Activated CD8-positive, alpha-beta memory T cell treated with anti-CD3 and anti-CD28 coated beads for 24 hours (primary cell): ENCODE data around the gene SYNE2.

Source experiments
- DNase-seq: peaks from one replicate; pipeline ENCODE4 v3.0.0-alpha.2; 2020

SYNE2 gene

DNA sequence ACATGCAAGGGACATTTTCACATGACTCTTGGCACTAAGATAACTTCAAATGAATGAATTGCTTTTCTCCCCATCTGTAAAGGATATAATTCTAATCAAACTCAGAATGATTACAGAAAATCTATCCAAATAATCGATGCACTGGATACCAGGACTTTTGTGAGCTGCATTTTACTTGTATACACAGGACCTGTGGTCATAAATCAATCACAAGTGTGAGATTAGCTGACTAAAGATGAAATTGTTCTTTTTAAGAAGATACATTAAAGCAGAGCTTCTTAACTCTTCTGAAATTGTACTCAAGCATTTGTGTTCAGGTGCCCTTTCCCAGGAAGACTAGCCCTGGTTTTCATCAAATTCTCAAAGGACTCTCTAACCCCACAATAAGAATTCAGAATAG lies 375.1 kb downstream of the SYNE2 start:
- no peak for DNase-seq

DNA sequence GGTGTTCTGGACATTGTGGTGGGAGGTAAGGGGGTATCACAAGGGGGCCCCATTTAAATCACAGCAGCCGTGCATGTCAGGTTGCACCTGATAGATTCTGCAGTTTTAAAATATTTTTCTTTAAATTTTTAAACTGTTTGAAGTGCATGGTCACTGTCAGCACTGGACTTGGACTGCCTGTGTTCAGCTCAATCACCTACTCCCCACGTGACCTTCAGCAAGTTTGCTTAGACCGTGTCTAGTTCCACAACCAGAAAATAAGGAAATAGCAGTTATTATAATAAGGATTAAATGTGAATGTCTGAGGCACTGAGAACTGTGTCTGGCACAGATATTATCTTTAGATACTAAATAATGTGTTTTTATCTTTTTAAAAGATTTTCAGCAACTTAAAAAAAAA lies 376.7 kb downstream of the SYNE2 start:
- DNase-seq: no peak

GRCh38 chr14:64232095-64232838 lies 379.5 kb downstream of the SYNE2 start:
- DNase-seq: peak; percentile 51

DNA sequence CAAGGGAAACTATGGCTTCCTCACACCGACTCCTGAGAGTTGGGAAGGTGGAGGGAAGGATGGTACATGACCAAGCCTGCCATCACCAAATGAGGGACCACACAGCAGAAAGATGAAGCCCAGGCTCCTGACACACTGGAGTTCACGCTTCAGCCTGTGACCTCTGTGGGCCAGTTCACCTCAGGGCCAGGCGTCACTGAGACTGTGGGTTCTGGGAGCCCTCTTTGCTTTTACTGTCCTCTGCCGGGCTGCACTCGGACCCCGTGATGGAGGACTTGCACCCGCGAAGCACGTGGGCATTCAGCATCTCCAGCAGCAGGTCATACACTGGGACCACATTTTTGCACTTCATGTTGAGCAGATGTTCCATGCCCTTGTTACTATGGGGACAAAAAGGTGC lies 380.1 kb downstream of the SYNE2 start:
- DNase-seq: no peak

- DNase-seq: no peak
Measured at GRCh38 chr14:64233531-64234190, 380.9 kb downstream of the SYNE2 start.

DNA sequence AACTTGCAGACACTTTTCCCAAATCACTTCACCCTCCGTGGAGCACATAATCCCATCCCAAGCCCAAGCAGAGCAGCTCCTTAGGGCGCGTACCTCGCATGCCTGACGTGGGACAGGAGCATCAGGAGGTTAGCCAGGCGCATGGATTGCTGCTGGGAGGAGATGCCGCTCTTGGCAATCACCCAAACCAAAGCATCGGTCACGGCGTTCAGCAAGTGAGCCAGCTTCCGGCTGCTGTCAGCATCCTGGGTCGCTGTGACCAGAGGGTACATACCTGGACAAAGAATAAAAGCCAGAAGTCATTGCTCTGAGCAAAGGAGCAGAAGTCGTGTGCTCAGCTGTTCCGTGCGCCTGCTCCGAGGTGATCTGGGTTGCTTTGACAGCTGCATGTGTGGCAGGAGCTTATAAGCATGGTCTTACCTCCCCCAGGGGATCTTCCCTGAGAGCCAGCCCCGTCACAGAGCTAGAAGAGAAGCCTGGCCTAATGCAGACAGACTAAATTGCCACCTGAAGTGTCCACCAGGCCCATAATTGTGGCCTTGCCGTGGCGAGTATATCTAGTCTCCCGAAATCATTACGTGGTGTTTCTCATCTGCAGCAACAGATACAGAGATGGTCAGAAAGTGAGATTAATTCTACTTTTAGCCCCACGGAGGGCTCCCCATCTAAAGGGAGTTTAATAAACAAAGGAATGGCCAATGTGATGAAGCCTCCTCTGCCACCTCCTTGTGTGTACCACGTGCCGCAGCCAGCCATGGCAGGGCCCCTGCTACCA lies 382.3 kb downstream of the SYNE2 start:
- DNase-seq: peak; percentile 44

- peak; percentile 53 for DNase-seq
Measured at GRCh38 chr14:64235652-64236640, 383.1 kb downstream of the SYNE2 start.

DNA sequence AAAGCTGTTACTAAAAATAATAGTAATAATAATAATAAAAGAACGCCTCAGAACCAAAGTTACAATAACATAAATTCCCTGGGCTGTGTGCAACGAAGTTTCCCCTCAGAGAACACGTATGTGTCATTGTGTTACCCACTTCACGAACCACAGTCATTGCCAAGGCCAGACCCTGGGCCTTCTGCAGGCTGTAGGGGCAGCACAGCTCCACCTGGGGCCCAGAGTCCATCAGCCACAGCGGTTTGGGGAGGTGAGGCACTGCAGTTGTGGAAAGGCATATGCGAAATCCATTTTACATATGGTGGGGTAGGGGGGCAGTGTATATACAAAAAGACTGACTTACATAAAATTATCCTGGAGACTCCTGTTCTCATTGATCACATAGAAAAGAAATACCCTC lies 385.2 kb downstream of the SYNE2 start:
- DNase-seq: peak; percentile 19

DNA sequence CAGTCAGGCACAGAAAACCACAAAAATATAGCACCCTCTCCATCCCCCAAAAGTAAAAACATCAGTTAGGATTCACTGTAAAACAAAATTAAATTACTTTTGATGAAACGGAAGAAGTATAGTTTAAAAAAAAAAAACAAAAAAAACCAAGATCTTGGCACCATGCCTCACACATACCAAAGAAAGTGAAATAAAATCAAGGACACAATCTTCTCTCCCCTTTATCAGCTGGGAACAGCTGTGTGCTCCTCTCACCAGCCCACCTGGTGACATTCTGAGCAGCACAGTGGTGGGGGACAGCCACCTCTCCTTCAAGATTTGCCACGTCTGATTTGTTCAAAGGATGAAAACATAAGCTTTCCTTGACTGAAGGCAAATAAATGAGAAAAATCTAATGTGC lies 385.8 kb downstream of the SYNE2 start:
- DNase-seq: no peak

DNA sequence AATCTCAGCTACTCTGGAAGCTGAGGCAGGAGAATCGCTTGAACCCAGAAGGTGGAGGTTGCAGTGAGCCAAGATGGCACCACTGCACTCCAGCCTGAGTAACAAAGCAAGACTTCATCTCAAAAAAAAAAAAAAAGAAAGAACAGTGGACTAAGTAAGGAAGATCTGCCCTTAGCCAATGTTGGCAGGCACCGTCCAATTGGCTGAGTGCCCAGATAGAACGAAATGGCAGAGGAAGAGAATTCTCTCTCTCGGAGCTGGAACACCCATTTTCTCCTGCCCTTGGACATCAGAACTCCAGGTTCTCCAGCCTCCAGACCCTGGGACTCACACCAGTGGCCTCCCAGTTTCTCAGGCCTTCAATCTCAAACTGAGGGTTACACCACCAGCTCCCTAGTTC lies 391.5 kb downstream of the SYNE2 start:
- no peak for DNase-seq

- DNase-seq: no peak
Measured at GRCh38 chr14:64245491-64245890, 392.7 kb downstream of the SYNE2 start.

DNA sequence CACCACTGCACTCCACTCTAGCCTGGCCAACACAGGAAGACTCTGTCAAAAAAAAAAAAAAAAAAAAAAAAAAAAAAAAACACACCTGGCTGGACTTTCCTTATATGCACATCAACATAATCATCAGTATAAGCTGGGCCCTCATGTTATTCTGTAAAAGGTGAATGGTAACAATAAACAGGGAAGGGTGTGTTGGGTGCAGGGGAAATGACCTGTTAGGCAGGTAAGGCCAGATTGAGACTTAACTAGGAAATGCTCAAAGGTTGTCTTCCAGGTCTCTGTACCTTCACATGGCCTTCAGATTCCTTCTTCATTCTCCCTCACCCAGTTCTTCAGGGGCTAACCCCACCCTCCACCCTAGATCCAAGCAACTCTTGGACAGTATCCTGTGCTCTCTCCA lies 393.9 kb downstream of the SYNE2 start:
- no peak for DNase-seq

DNA sequence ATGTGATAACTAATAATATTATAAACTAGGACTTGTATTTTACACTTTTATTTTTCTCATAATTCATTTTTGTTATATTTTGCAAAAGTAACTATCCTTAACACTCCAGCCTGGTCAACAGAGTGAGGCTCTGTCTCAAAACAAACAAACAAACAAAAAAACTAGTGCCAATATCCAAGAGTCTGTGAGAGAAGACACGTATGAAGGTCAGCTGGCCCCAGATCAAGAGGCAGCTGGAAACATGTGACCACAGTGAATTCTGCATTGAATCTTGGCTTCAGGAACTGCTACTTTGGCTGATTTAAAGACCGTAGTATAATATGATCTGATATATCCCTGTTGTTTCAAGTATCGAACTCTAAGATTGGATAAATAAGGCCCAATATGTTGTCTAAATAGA lies 394.4 kb downstream of the SYNE2 start:
- no peak for DNase-seq

GRCh38 chr14:64248689-64249088 lies 395.9 kb downstream of the SYNE2 start:
- DNase-seq: no peak

DNA sequence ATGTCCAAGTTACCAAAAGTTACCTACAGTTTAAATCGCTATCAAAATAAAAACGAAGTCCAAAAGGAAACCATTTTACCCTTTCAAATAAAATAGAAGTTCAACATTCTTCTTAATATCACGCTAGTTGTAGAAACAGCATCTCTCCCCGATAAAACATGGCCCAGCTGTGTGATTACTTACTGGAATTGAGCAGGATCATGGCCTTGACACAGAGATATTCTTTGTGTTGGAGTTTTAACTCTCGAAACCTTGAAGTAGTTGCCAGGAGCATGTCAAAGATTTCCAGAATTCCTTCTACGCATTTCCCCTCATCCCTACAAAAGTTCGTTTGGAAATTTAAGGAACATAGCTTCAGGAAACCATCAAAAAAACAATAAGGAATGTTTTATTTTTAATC lies 396.6 kb downstream of the SYNE2 start:
- DNase-seq: no peak

DNA sequence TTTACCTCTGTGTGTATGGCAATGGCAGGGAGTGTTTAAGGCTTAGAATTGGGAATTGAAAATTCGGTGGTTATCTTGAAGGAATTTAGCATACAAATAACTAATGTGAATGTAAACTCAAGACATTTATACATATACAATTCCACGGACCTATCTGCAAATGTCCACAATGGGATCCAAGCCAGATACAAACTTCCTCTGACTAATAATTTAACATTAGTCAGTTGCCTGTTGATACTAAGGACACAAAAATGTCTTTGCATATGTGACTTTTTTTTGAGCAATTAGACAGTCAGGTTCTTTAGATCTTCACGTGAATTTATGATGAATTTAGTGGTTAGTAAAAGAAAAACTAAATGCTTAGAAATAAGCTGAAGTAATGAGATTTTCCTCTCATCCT lies 400.9 kb downstream of the SYNE2 start:
- no peak for DNase-seq

GRCh38 chr14:64255756-64256155 lies 403.0 kb downstream of the SYNE2 start:
- no peak for DNase-seq

DNA sequence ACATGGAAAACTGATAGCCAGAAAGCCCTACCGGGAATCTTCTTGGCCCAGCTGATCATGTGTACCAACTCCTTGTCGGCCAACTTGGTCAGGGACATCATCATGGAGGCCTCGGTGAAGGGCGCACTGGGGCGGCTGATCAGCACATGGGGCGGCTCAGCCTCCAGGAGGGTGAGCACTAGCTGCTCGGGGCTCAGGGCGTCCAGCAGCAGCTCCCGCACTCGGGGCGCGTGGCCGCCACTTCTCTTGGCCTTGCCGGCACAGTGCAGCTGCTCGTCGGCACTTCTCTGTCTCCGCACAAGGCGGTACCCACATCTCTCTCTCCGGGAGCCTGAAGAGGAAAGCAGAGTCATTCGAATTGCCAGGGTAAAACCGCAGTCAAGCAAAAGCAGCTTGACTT lies 407.6 kb downstream of the SYNE2 start:
- no peak for DNase-seq

- no peak for DNase-seq
Measured at GRCh38 chr14:64265222-64265621, 412.4 kb downstream of the SYNE2 start.

DNA sequence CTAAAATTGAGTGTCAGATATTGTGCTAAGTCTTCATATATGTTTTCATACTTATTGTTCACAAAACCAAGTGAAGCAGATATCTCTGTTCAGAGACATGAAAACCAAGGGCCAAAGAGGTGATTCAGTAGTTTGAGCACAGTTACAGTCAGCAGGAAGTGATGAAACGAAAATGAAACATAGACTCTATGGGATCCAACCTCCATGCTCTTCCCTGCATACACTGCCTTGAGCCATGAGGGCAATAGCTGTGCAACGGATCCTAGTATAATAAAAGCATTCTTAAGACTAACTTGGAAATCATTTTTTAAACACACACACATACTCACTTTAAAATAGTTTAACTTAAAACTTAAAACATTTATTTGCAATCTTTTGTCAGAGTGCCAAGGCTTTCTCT lies 413.4 kb downstream of the SYNE2 start:
- no peak for DNase-seq

DNA sequence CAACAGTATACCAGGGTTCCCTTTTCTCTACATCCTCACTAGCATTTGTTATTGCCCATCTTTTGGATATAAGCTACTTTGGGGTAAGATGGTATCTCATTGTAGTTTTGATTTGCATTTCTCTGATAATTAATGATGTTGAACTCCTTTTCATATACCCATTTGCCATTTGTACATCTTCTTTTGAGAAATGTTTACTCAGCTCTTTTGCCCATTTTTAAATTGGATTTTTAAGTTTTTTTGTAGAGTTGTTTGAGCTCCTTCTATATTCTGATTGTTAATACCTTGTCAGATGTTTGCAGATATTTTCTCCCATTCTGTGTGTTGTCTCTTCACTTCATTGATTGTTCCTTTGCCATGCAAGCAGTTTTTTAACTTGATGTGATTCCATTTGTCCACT lies 419.2 kb downstream of the SYNE2 start:
- DNase-seq: no peak
